Measurements from ENCODE around the gene HAUS6. TPM values are rescaled to one million over a fixed set of nuclear protein-coding genes. Genes with fewer than 3 reads are reported as not detected.

The HAUS6 gene
- total and polyA plus RNA-seq, 11 donors = 1.7 to 8.8 (median 5.9) TPM

- H3K36me3 ChIP-seq = peaks cover 0 to 14% (median 0%) of the 10 kb centered on the region in 9 donors
- H3K9me3 ChIP-seq = no peaks in the 10 kb centered on the region
- intact Hi-C loops (cut with DNase I) = loop anchor here in 8 of 10 donors (1.0 to 10.0 kb wide), 8 partner anchors 123 to 416 kb away; no protein-coding TSS in a partner anchor
- H3K4me1 ChIP-seq = peaks cover 0 to 46% (median 30%) of the 10 kb centered on the region in 12 donors
- DNase-seq (peak; percentile 94 to 97 (median 94)), ATAC-seq (peak; percentile 94 to 97 (median 97))
- H3K27me3 ChIP-seq = no peaks in the 10 kb centered on the region
- H3K4me3 ChIP-seq = peak within 1 kb of the TSS; percentile 71 to 98 (median 88)
- H3K27ac ChIP-seq = peak within 1 kb of the TSS; percentile 84 to 99 (median 97)
- 0 to 1% (median 1%) methylated on average over 51 to 82 of the region's 82 CpGs for WGBS, 4 donors
- TF ChIP-seq POLR2A (IDR thresholded peaks at IDR 0.05) (peak in 1 of 2 donors; percentile 86), CTCF (IDR thresholded peaks at IDR 0.05) (peak; percentile 74 to 95 (median 87))
These were observed 53.5 kb downstream of the HAUS6 start, which contains the start of gene RRAGA for GRCh38 chr9:19048966-19049916. Gene RRAGA, plus strand, starts transcription at chr9:19049427. Its CDS starts 233 bp downstream, at chr9:19049660.

GRCh38 chr9:19036611-19037010, 66.1 kb downstream of the HAUS6 start:
- DNase-seq = no peak
- Histone ChIP-seq H3K9me3 (no peaks in the 10 kb centered on the region), H3K4me1 (no peaks in the 10 kb centered on the region), H3K27me3 (no peaks in the 10 kb centered on the region), H3K4me3 (no peak overlapping the region), H3K27ac (no peak overlapping the region), H3K36me3 (no peaks in the 10 kb centered on the region)
- WGBS, 4 donors = 94 to 98% (median 98%) methylated on average over 5 of the region's 5 CpGs
- intact Hi-C loops (cut with DNase I) = loop anchor here in 1 of 10 donors (10.0 kb wide), 1 partner anchor 1222 kb away; no protein-coding TSS in a partner anchor
- no peak for ATAC-seq
- no peak for TF ChIP-seq POLR2A (IDR thresholded peaks at IDR 0.05)
- TF ChIP-seq CTCF (IDR thresholded peaks at IDR 0.05) = no peak

- Histone ChIP-seq H3K27me3 (peaks cover 0 to 7% (median 0%) of the 10 kb centered on the region in 9 donors), H3K4me3 (no peak within 1 kb of the TSS), H3K27ac (no peak within 1 kb of the TSS), H3K4me1 (peaks cover 0 to 3% (median 0%) of the 10 kb centered on the region in 12 donors), H3K9me3 (no peaks in the 10 kb centered on the region), H3K36me3 (no peaks in the 10 kb centered on the region)
- 67 to 91% (median 83%) methylated on average over 10 to 20 of the region's 20 CpGs for WGBS, 4 donors
- intact Hi-C loops (cut with DNase I) = loop anchor here in 2 of 10 donors (5.0 to 10.0 kb wide), 2 partner anchors 776 to 1218 kb away; no protein-coding TSS in a partner anchor
- TF ChIP-seq POLR2A (IDR thresholded peaks at IDR 0.05) (no peak), CTCF (IDR thresholded peaks at IDR 0.05) (no peak)
- DNase-seq (no peak), ATAC-seq (peak in 1 of 4 donors; percentile 44)
These were observed 69.7 kb downstream of the HAUS6 start, which contains the start of gene SAXO1 for GRCh38 chr9:19033015-19033414. Gene SAXO1, minus strand, starts transcription at chr9:19033209. Its CDS starts 301 bp downstream, at chr9:19032908.

GRCh38 chr9:19032406-19032805, 70.3 kb downstream of the HAUS6 start:
- intact Hi-C loops (cut with DNase I) = loop anchor here in 2 of 10 donors (5.0 to 10.0 kb wide), 2 partner anchors 775 to 1218 kb away; no protein-coding TSS in a partner anchor
- 68 to 93% (median 80%) methylated on average over 10 to 14 of the region's 14 CpGs for WGBS, 4 donors

More at GRCh38 chr9:19032406-19032805, 70.3 kb downstream of the HAUS6 start:
- Histone ChIP-seq H3K4me3 (no peak overlapping the region), H3K4me1 (peaks cover 0 to 3% (median 0%) of the 10 kb centered on the region in 12 donors), H3K27me3 (peaks cover 0 to 7% (median 0%) of the 10 kb centered on the region in 9 donors), H3K36me3 (no peaks in the 10 kb centered on the region), H3K27ac (no peak overlapping the region), H3K9me3 (no peaks in the 10 kb centered on the region)
- DNase-seq (no peak), ATAC-seq (no peak)
- TF ChIP-seq CTCF (IDR thresholded peaks at IDR 0.05) = no peak
- TF ChIP-seq POLR2A (IDR thresholded peaks at IDR 0.05) = no peak
